ENCODE results near the gene SENP6.
"Not testable (repeated sequence)": the region's sequence is repeated elsewhere in the genome, so short reads cannot be mapped to it uniquely, and the experiment has no call there.

The SENP6 gene

GRCh38 chr6:75621846-75622245 is 20.2 kb downstream of the SENP6 start:
- DNase-seq (ENCODE audit: extremely low spot score): no peak
- no peak for TF ChIP-seq ELF4 (IDR thresholded peaks at IDR 0.05)
- no peak for TF ChIP-seq LEF1 (IDR thresholded peaks at IDR 0.05; ENCODE audit: borderline replicate concordance)
- no peak for TF ChIP-seq ZNF384 (IDR thresholded peaks at IDR 0.05)
- TF ChIP-seq TARDBP (IDR thresholded peaks at IDR 0.05): no peak
- no peak for TF ChIP-seq SUZ12 (IDR thresholded peaks at IDR 0.05)
- TF ChIP-seq FOXA1 (IDR thresholded peaks at IDR 0.05): no peak
- no peak for TF ChIP-seq NFRKB (IDR thresholded peaks at IDR 0.05)
- TF ChIP-seq SP1 (IDR thresholded peaks at IDR 0.05): no peak
- TF ChIP-seq FOXK2 (IDR thresholded peaks at IDR 0.05): no peak
- no peak for TF ChIP-seq CTBP1 (IDR thresholded peaks at IDR 0.05; ENCODE audit: borderline replicate concordance)
- no peak for TF ChIP-seq ARNT (IDR thresholded peaks at IDR 0.05)
- no peak for TF ChIP-seq BHLHE40 (IDR thresholded peaks at IDR 0.05; ENCODE audit: borderline replicate concordance)
- TF ChIP-seq HDGF (IDR thresholded peaks at IDR 0.05; ENCODE audit: borderline replicate concordance): no peak
- ChIA-PET POLR2A (no interaction called here), CTCF (no interaction called here)

- ChIA-PET CTCF (no interaction called here), POLR2A (no interaction called here)
- TF ChIP-seq ELF4 (IDR thresholded peaks at IDR 0.05) (no peak), LEF1 (IDR thresholded peaks at IDR 0.05; ENCODE audit: borderline replicate concordance) (no peak), SP1 (IDR thresholded peaks at IDR 0.05) (no peak), PKNOX1 (IDR thresholded peaks at IDR 0.05) (no peak), SUZ12 (IDR thresholded peaks at IDR 0.05) (no peak)
- DNase-seq (ENCODE audit: extremely low spot score): no peak
Measured at GRCh38 chr6:75623491-75623890, 21.8 kb downstream of the SENP6 start.

- POLR2A ChIA-PET: no interaction called here
- no peak for DNase-seq (ENCODE audit: extremely low spot score)
- CTCF ChIA-PET: no interaction called here
- TF ChIP-seq ELF4 (IDR thresholded peaks at IDR 0.05) (no peak), PKNOX1 (IDR thresholded peaks at IDR 0.05) (no peak), LEF1 (IDR thresholded peaks at IDR 0.05; ENCODE audit: borderline replicate concordance) (no peak)
Measured at GRCh38 chr6:75624335-75624734, 22.7 kb downstream of the SENP6 start.

- ChIA-PET CTCF (no interaction called here), POLR2A (no interaction called here)
- TF ChIP-seq FOXM1 (IDR thresholded peaks at IDR 0.05; ENCODE audit: borderline replicate concordance) (no peak), TARDBP (IDR thresholded peaks at IDR 0.05) (no peak), FOXK2 (IDR thresholded peaks at IDR 0.05) (no peak), SP1 (IDR thresholded peaks at IDR 0.05) (no peak), ZNF384 (IDR thresholded peaks at IDR 0.05) (no peak), HDGF (IDR thresholded peaks at IDR 0.05; ENCODE audit: borderline replicate concordance) (no peak), ARNT (IDR thresholded peaks at IDR 0.05) (no peak), ELF4 (IDR thresholded peaks at IDR 0.05) (no peak), FOXA1 (IDR thresholded peaks at IDR 0.05) (no peak), PKNOX1 (IDR thresholded peaks at IDR 0.05) (no peak), CTBP1 (IDR thresholded peaks at IDR 0.05; ENCODE audit: borderline replicate concordance) (no peak), LEF1 (IDR thresholded peaks at IDR 0.05; ENCODE audit: borderline replicate concordance) (no peak), SUZ12 (IDR thresholded peaks at IDR 0.05) (no peak), NFRKB (IDR thresholded peaks at IDR 0.05) (no peak), BHLHE40 (IDR thresholded peaks at IDR 0.05; ENCODE audit: borderline replicate concordance) (no peak)
- no peak for DNase-seq (ENCODE audit: extremely low spot score)
Measured at GRCh38 chr6:75624988-75625387, 23.3 kb downstream of the SENP6 start.

- no peak for DNase-seq (ENCODE audit: extremely low spot score)
- CTCF ChIA-PET: no interaction called here
- POLR2A ChIA-PET: no interaction called here
- no peak for TF ChIP-seq BHLHE40 (IDR thresholded peaks at IDR 0.05; ENCODE audit: borderline replicate concordance)
Measured at GRCh38 chr6:75626561-75626960, 24.9 kb downstream of the SENP6 start.

GRCh38 chr6:75627708-75628107 is 26.0 kb downstream of the SENP6 start:
- DNase-seq (ENCODE audit: extremely low spot score); POLR2A ChIA-PET: not testable (repeated sequence)
- CTCF ChIA-PET: interaction anchor here (0.9 kb wide), 1 partner anchor 354 kb away, joined by 3 read pairs; no protein-coding TSS in a partner anchor

- POLR2A ChIA-PET: interaction anchor here (0.7 to 1.4 kb wide), 2 partner anchors 30 to 874 kb away, joined by 3 to 6 read pairs; partner anchors contain the start of gene SENP6
- TF ChIP-seq ELF4 (IDR thresholded peaks at IDR 0.05) (no peak), PKNOX1 (IDR thresholded peaks at IDR 0.05) (0 out of 2 replicates have a peak, but pooled peaks have one; percentile 26)
- CTCF ChIA-PET: no interaction called here
- no peak for DNase-seq (ENCODE audit: extremely low spot score)
Measured at GRCh38 chr6:75631859-75632635, 30.4 kb downstream of the SENP6 start.

Data from HEK293T (cell line).